GM19193 (cell line): Measurements from ENCODE around the gene TNPO1.

Experiments
- POLR2A ChIP-seq: IDR thresholded peaks from 4 replicates; pipeline ENCODE4 v1.6.1; 2011; ENCODE audit not compliant: insufficient read depth, insufficient read length; ENCODE audit errors: extremely low read depth

Gene TNPO1

DNA sequence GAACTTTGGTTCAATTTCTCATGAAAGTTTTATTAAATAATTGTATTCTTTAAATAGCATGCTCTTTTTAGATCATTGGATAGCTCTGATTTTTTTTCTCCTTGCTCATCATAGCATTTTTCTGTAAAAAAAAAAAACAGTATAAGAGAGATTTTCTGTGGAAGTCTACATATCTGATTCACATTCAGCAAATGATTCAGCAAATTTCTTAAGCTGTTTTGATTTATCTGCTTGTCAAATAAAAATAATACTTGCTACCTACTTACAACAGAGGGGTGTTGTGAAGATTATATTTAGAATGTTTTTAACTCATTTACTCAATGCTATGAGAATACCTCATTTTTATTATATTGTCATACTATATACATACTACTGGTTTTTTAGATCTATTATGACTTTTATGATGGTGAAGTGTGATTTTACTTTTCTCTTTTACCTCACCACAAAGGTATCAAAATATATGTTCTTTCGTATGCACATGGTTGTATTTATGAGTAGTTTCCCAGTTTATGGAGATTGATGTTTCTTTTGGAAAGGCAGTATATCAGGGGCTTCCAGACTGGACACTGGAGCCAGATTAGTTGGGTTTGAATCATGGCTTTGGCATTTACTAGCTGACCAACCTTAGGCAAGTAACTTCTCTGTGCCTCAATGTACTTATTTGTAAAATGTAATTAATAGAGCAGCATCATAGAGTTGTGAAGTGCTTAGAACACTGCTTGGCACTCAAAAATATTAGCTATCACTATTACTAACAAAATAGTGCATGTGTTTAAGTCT, 25.5 kb downstream of the TNPO1 start:
- TF ChIP-seq POLR2A, result no peak

DNA sequence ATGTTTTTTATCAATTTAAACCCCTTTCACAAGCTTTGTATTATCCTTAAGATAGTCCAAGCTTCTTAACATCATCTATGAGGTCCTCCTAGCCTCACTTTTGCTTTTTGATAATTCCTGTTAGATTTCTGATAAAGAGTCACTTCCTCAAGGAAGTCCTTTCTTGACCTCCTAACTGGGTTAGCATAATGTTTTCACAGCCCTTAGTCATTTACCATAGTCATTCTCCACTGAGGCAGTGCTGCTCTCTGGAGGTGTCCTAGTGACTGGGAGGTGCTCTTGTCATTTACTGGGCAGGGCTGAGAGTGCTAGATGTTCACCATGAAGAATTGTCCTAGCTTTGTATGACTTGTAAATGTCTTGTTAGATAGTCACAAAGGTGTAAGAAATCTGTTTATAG, 26.4 kb downstream of the TNPO1 start:
- TF ChIP-seq POLR2A, result no peak

DNA sequence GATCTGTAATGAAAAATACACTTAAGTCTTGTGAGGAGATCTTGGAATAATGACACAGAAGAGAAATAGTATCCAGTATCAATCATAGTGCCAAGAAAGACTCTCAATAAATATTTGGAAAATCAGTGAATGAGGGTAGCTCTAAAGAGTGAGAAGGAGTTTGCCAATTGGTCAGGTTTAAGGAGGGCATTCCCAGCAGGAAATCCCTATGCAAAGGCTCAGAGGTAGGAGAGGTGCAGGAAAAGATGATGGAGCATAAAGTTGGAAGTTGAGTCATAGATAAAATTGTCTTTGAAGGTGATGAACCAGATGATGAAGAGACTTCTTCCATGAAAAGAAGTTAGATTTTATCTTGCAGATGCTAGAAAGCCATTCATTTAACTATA, 27.8 kb downstream of the TNPO1 start:
- no peak for TF ChIP-seq POLR2A

DNA sequence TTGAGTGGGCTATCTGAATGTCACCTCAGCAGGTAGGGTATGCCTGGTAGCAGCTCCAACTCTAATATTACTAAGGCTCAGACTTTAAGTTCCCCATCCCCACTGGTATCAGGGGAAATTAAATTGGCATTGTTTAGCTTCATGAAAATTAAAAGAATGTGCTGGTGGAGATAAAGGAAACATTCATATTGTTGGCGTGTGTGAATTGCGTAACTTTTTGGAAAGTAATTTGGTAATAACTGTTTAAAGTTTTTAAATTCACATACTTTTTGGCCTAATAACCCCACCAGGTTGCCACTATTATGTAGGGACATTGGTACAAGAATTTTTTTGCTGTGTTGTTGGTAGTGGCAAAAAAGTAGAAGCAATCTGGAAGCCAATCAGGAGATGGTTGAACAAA, 29.4 kb downstream of the TNPO1 start:
- TF ChIP-seq POLR2A, result no peak

DNA sequence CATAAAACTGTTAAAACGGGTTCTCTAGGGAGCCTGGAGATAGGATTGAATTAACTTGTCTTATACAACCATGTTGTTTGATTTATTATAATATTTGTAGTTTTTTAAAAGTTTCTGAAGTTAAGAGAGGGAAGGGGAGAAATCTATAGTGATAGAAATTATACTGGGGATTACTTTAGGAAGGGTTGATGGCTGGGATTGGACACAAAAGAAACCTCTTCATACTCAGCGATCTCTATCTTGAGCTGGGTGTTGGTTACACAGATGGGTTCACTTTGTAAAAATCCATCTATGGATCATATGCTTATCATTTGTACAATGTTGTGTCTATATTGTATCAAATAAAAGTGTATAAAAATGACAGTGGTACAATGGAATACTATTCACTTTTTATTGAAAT, 30.0 kb downstream of the TNPO1 start:
- TF ChIP-seq POLR2A, result no peak

DNA sequence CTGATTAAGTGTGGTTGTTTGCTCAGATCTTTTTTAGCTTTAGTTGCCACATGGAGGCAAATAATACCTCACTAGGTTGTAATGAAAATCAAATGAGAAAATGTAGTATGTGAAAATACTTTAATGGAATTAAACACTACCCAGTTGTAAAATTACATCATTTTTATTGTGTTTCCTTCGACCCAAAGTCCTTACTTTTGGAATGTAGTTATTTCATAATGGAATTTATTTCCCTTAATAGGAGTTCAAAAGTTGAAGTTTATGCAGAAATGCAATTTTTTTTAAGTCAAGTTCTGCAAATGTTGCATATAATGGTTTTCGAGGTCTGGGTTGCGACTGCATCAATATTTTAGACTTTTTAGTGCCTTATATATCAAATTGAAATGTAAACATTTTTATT, 31.0 kb downstream of the TNPO1 start:
- no peak for TF ChIP-seq POLR2A

DNA sequence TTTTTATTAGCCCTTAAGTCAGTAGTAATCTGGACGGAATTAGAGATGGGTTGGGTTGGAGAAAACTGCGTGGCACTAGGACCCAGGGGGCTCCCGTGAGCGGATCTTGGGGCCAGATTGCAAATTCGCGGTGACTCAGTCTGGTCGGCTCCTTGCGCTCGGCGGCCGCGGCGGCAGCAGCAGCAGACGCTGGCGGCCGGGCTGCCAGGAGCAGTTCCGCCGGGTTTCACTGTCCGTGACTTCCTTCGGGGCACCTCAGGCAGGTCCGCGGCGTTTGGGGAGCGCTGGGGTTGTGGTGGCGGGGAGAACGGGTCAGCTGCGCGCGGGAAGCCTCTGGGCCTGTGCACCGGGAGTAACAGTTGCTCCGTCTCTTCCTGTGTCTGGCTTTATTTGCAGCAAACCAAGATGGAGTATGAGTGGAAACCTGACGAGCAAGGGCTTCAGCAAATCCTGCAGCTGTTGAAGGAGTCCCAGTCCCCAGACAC, 31.6 kb downstream of the TNPO1 start:
- peak; percentile 96 for TF ChIP-seq POLR2A

DNA sequence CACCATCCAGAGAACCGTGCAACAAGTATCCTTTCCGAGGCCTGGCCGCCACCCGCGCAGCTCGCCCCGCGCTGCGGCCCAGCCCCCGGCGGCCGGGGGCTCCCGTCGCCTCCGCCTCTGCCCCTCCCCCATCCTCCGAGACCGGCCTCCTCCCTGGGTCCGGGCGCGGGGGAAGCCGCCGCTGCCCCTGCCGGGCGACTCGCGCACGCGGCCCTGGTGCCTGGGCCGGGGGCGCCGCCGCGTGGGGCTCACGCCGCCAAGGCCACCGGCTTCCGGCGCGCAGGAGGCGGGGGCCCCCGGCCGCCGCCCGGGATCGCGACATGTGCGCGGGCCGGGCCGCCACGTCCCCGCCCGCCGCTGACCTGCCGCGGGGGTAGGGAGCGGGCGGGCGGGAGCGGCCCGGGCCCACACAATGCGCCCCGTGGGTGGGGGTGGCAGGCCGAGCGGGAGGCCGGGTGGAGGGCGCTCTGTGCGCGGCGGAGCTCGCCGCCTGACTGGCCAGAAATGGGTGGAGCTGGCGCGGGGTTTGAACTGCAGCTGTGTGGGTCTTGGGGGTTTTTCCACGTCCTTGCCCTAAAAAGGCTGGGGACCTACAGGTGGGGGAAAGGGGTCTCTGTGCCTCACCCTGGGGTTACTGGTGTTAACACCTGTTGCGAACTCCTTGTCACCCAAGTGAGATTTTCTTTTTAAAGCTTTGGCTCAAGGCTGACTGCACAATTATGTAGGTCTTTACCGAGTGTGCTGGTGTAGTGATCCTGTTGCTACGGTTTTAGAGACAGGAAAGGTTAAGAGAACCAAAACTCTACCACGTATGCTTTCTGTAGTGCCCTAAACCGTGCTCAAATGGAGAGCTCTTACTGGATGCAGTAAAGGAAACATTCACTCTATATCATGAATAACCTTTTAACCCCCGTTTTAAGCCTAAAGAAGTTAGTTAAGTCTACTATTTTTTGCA, 32.3 kb downstream of the TNPO1 start:
- peak; percentile 47 for TF ChIP-seq POLR2A

DNA sequence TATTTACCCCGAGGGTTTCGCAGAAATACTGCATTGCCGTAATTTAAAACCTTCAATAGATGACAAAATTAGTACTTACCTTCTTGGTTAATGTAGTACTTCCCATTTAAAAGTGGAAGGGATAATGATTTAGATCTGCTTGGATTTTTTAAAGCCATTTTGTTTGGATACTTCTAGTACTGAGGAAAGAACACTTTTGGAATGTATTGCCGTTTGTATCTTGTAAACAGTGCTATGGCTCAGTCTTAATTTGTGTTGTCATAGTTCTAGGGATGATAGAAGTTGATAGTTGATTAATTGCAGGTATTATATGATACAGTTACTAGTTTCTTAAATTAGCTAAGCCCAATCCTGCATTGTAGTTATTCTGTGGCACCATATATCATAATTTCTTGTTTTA, 33.1 kb downstream of the TNPO1 start:
- TF ChIP-seq POLR2A, result no peak

DNA sequence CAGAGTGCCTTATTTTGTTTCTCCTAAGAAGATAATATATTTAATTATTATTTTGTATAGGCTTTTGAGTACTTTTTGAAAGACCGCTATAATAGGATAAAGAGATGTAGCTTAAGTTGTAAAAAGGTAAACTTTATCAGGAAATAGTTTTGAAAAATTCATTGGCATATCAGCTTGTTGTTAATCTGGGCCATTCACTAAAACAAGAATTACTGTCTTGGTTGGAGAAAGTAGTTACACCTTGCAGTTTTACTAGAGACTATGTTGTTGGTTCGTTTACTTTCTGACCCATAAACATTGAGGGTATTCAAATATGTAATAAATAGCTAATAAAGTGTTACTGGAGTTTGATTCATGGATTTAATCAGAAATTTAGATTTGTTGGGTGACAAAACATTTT, 33.7 kb downstream of the TNPO1 start:
- TF ChIP-seq POLR2A, result no peak

DNA sequence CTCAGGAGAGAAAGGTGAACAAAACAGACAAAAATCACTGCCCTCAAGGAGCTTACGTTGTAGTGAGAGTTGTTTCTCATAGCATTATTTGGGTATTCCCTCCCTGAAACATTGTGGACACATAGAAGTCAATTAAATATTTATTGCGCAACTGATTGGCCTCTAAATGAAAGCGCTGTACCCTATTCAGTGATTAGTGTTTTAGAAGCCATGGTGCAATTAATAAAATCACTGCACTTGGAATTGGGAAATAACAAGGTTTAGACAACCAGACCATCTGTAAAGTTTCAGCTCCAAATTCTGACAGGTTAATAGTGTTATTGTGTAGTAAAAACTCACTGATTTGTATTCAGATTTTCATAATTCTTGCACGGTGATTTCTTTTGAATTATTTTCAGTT, 35.9 kb downstream of the TNPO1 start:
- TF ChIP-seq POLR2A, result no peak

DNA sequence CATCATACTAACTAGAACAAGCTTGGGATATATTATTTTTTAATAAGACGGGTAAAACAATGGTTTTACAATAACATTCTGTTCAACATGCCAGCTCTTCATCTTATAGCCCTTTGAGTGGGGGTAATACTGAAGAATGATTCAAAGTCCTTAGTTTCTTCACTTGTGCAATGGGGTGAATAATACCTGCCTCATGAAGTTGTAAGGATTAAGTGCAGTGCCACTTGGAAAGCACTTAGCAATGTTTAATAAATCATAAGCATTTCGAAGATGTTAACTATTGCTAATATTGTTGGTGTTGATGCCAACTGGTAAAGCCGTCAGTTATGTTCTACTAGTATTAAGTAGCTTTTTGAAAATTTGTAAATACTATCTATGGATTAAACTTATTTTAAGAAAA, 38.0 kb downstream of the TNPO1 start:
- TF ChIP-seq POLR2A, result no peak

DNA sequence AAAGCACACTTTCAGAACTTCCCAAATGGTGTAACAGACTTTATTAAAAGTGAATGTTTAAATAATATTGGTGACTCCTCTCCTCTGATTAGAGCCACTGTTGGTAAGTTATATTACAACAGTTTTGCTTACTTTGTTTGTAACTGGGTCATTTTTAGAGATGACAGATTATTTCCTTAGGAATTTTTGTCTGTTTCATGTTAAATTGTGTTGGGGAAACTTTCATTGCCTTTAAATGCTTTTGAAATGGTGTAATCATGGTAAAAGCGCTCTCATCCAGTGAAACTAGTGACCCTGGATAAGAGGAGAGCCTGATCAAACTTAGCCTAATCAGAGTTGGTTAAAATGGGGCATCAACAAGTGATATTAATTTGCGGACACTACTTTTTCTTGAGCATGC, 39.4 kb downstream of the TNPO1 start:
- TF ChIP-seq POLR2A, result no peak

DNA sequence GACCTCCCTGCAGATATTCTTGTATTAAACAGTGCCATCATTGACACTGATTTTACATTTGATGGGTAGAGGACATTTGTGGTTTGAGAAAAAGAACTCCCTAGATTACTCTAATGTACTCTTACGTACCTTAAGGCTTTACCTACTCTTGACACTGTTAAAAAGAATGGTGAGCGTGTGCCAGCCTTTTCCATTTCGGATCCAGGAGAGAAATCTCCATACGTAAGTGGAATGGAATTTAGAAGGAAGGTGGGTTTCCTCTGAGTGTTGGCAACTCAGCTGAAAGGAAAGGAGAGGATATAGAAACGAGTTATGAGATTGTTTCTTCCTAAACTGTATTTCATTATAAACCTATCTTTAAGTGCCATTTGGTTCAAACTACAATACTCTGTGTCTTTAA, 40.9 kb downstream of the TNPO1 start:
- no peak for TF ChIP-seq POLR2A

DNA sequence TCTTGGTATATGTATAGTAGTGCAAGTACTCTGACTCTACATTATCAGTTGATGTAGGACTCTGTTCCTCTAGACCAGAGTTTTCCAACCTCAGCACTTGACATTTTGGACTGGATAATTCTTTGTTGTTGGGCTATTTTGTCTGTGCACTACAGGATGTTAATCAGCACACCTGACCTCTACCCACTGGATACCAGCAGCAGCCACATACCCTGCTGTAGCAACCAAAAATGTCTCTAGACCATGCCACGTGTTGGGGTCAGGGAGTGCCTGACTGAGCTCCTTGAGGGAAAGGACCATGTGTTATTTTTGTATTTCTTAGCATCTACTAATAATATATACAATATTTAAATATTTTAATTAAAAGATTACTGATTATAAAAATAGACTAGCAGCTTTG, 42.7 kb downstream of the TNPO1 start:
- TF ChIP-seq POLR2A, result no peak

DNA sequence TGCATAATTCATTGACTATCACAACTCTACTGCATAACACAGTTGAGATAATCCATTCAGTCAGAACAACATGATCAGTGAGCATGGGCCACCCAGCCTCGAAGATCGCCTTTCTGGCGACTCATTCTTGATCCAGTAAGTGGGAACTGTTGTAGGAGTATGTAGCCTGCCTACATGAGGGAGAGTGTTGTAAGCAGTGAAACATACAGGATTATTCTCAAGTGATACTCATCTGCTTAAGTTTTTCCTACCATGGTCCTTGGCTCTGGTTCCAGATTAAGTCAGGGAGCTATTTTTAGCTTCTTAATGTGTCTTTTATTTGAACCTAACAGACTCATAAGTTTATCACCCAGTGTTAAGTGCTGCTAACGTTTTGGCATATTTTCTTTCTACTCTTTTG, 44.0 kb downstream of the TNPO1 start:
- TF ChIP-seq POLR2A, result no peak
